Measurements from ENCODE around the gene TSSK2. TPM values are rescaled to one million over a fixed set of nuclear protein-coding genes. Genes with fewer than 3 reads are reported as not detected.

TSSK2 gene
- total and polyA plus RNA-seq, 2 experiments from 2014 or later, result not detected

GRCh38 chr22:19139001-19139356 lies 7.9 kb downstream of the TSSK2 start:
- Histone ChIP-seq H3K4me3 (no peak overlapping the region), H3K9me2 (ENCODE audit: insufficient read depth) (no peaks in the 10 kb centered on the region), H3F3A (replicated peaks; ENCODE audit: low read depth) (no peaks in the 10 kb centered on the region), H3K79me2 (replicated peaks; ENCODE audit: insufficient read depth) (peaks cover 9% of the 10 kb centered on the region), H3K36me3 (ENCODE audit: insufficient read depth) (peaks cover 6% of the 10 kb centered on the region), H3K4me2 (no peak overlapping the region), H4K20me1 (replicated peaks; ENCODE audit: insufficient read depth) (no peaks in the 10 kb centered on the region), H3K4me1 (ENCODE audit: insufficient read depth) (peaks cover 4% of the 10 kb centered on the region; the same call in 1 of the 2 replicates), H2AFZ (no peak overlapping the region), H3K27me3 (ENCODE audit: insufficient read depth) (no peaks in the 10 kb centered on the region), H3K27ac (ENCODE audit: low read depth) (no peak overlapping the region)
- peaks cover 2% of the 10 kb centered on the region for H3K4me1 Mint-ChIP-seq
- peaks cover 55% of the 10 kb centered on the region for H3K36me3 Mint-ChIP-seq (ENCODE audit: low read depth)
- no peak for DNase-seq (ENCODE audit: low spot score)
- no peak for ATAC-seq
- TF ChIP-seq STAT1 (IDR thresholded peaks at IDR 0.05; ENCODE audit: unreplicated experiment), result no peak
- H3K9me3 Mint-ChIP-seq, result no peaks in the 10 kb centered on the region
- H3K27ac Mint-ChIP-seq, result no peak overlapping the region
- peaks cover 11% of the 10 kb centered on the region for H3K27me3 Mint-ChIP-seq (ENCODE audit: insufficient read depth, low read depth, poor library complexity)
- no peak overlapping the region for H3K4me3 Mint-ChIP-seq

- Histone ChIP-seq H3K27me3 (ENCODE audit: insufficient read depth) (0 out of 2 replicates have a peak, but pooled peaks cover 1% of the 10 kb centered on the region), H3K9me2 (ENCODE audit: insufficient read depth) (no peaks in the 10 kb centered on the region), H3F3A (replicated peaks; ENCODE audit: low read depth) (no peaks in the 10 kb centered on the region), H3K27ac (ENCODE audit: low read depth) (no peak overlapping the region), H3K4me1 (ENCODE audit: insufficient read depth) (peaks cover 4% of the 10 kb centered on the region; the same call in 1 of the 2 replicates), H3K4me3 (no peak overlapping the region), H2AFZ (no peak overlapping the region), H4K20me1 (replicated peaks; ENCODE audit: insufficient read depth) (no peaks in the 10 kb centered on the region), H3K36me3 (ENCODE audit: insufficient read depth) (peaks cover 6% of the 10 kb centered on the region), H3K4me2 (no peak overlapping the region), H3K79me2 (replicated peaks; ENCODE audit: insufficient read depth) (peaks cover 12% of the 10 kb centered on the region)
- no peak overlapping the region for H3K27ac Mint-ChIP-seq
- no peak for DNase-seq (ENCODE audit: low spot score)
- no peak overlapping the region for H3K4me3 Mint-ChIP-seq
- H3K4me1 Mint-ChIP-seq, result peaks cover 5% of the 10 kb centered on the region
- no peaks in the 10 kb centered on the region for H3K9me3 Mint-ChIP-seq
- ATAC-seq, result no peak
- peaks cover 50% of the 10 kb centered on the region for H3K36me3 Mint-ChIP-seq (ENCODE audit: low read depth)
- peaks cover 13% of the 10 kb centered on the region for H3K27me3 Mint-ChIP-seq (ENCODE audit: insufficient read depth, low read depth, poor library complexity)
- TF ChIP-seq JUNB (IDR thresholded peaks at IDR 0.05; ENCODE audit: unreplicated experiment), result no peak
- TF ChIP-seq POLR2AphosphoS5 (IDR thresholded peaks at IDR 0.05; ENCODE audit: low read depth), result no peak
- TF ChIP-seq ETS1 (IDR thresholded peaks at IDR 0.05), result no peak
- TF ChIP-seq CTCF (conservative IDR thresholded peaks at IDR 0.05; ENCODE audit: low read depth in 2 of 2), result no peak
- TF ChIP-seq, protein P1, sequence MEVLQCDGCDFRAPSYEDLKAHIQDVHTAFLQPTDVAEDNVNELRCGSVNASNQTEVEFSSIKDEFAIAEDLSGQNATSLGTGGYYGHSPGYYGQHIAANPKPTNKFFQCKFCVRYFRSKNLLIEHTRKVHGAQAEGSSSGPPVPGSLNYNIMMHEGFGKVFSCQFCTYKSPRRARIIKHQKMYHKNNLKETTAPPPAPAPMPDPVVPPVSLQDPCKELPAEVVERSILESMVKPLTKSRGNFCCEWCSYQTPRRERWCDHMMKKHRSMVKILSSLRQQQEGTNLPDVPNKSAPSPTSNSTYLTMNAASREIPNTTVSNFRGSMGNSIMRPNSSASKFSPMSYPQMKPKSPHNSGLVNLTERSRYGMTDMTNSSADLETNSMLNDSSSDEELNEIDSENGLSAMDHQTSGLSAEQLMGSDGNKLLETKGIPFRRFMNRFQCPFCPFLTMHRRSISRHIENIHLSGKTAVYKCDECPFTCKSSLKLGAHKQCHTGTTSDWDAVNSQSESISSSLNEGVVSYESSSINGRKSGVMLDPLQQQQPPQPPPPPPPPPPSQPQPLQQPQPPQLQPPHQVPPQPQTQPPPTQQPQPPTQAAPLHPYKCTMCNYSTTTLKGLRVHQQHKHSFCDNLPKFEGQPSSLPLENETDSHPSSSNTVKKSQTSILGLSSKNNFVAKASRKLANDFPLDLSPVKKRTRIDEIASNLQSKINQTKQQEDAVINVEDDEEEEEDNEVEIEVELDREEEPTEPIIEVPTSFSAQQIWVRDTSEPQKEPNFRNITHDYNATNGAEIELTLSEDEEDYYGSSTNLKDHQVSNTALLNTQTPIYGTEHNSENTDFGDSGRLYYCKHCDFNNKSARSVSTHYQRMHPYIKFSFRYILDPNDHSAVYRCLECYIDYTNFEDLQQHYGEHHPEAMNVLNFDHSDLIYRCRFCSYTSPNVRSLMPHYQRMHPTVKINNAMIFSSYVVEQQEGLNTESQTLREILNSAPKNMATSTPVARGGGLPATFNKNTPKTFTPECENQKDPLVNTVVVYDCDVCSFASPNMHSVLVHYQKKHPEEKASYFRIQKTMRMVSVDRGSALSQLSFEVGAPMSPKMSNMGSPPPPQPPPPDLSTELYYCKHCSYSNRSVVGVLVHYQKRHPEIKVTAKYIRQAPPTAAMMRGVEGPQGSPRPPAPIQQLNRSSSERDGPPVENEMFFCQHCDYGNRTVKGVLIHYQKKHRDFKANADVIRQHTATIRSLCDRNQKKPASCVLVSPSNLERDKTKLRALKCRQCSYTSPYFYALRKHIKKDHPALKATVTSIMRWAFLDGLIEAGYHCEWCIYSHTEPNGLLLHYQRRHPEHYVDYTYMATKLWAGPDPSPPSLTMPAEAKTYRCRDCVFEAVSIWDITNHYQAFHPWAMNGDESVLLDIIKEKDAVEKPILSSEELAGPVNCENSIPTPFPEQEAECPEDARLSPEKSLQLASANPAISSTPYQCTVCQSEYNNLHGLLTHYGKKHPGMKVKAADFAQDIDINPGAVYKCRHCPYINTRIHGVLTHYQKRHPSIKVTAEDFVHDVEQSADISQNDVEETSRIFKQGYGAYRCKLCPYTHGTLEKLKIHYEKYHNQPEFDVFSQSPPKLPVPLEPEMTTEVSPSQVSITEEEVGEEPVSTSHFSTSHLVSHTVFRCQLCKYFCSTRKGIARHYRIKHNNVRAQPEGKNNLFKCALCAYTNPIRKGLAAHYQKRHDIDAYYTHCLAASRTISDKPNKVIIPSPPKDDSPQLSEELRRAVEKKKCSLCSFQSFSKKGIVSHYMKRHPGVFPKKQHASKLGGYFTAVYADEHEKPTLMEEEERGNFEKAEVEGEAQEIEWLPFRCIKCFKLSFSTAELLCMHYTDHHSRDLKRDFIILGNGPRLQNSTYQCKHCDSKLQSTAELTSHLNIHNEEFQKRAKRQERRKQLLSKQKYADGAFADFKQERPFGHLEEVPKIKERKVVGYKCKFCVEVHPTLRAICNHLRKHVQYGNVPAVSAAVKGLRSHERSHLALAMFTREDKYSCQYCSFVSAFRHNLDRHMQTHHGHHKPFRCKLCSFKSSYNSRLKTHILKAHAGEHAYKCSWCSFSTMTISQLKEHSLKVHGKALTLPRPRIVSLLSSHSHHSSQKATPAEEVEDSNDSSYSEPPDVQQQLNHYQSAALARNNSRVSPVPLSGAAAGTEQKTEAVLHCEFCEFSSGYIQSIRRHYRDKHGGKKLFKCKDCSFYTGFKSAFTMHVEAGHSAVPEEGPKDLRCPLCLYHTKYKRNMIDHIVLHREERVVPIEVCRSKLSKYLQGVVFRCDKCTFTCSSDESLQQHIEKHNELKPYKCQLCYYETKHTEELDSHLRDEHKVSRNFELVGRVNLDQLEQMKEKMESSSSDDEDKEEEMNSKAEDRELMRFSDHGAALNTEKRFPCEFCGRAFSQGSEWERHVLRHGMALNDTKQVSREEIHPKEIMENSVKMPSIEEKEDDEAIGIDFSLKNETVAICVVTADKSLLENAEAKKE (CRISPR knock-in tag; IDR thresholded peaks at IDR 0.05), result no peak
- TF ChIP-seq ZNF114 (CRISPR knock-in tag; IDR thresholded peaks at IDR 0.05), result no peak
- TF ChIP-seq ZNF331 (CRISPR knock-in tag; IDR thresholded peaks at IDR 0.05; ENCODE audit: low read depth), result no peak
- no peak for TF ChIP-seq EZH2 (IDR thresholded peaks at IDR 0.05; ENCODE audit: low read depth, unreplicated experiment)
- TF ChIP-seq EZH2phosphoT487 (IDR thresholded peaks at IDR 0.05; ENCODE audit: unreplicated experiment), result no peak
- no peak for TF ChIP-seq CREB1 (CRISPR knock-in tag; IDR thresholded peaks at IDR 0.05; ENCODE audit: low read depth)
These were observed 8.9 kb downstream of the TSSK2 start for GRCh38 chr22:19139974-19140373.

All from GM23338 (cell line).